ENCODE measurements around the gene BAX. TPM values are rescaled to one million over a fixed set of nuclear protein-coding genes. Genes with fewer than 3 reads are reported as not detected.
A peak's percentile ranks its signal among the peaks of the same experiment; 100 is the strongest.

BAX gene
- total and polyA plus RNA-seq, 9 of the 15 experiments (the other 6 are each of a cell fraction or from before 2014, with no cell fraction given) = 3.2 to 95.4 (median 44.5) TPM

- TF ChIP-seq RREB1 (CRISPR knock-in tag; IDR thresholded peaks at IDR 0.05) (peak; percentile 90), ZNF239 (CRISPR knock-in tag; IDR thresholded peaks at IDR 0.05) (peak; percentile 47; the same call in 1 of the 2 replicates), CBX5 (IDR thresholded peaks at IDR 0.05; ENCODE audit: borderline replicate concordance, low read depth) (no peak), FOXJ3 (CRISPR knock-in tag; IDR thresholded peaks at IDR 0.05) (no peak), SNRNP70 (optimal IDR thresholded peaks at IDR 0.05; ENCODE audit: low read depth, low read length) (no peak), FOXP4 (CRISPR knock-in tag; IDR thresholded peaks at IDR 0.05; ENCODE audit: borderline replicate concordance) (no peak), NKRF (IDR thresholded peaks at IDR 0.05; ENCODE audit: borderline replicate concordance) (peak; percentile 15; the same call in 1 of the 2 replicates), AFF1 (IDR thresholded peaks at IDR 0.05; ENCODE audit: low read depth in 1 of 2, partially characterized antibody in 2 of 2) (peak in 1 of 2 experiments; percentile 88), EP300 (IDR thresholded peaks at IDR 0.05; ENCODE audit: low read length) (peak; percentile 38; the same call in 1 of the 2 replicates), RBM14 (IDR thresholded peaks at IDR 0.05; ENCODE audit: borderline replicate concordance, insufficient read depth, low read depth, low read length) (no peak), ATF1 (CRISPR knock-in tag; IDR thresholded peaks at IDR 0.05) (no peak), ATF1 (tag; IDR thresholded peaks at IDR 0.05) (peak; percentile 91), MTA2 (IDR thresholded peaks at IDR 0.05; ENCODE audit: low read depth) (no peak)
These were observed at the start of gene BAX (continued) for GRCh38 chr19:48954595-48955307.
